HepG2 (cell line): Measurements from ENCODE around the gene UPB1. TPM values are rescaled to one million over a fixed set of nuclear protein-coding genes. Genes with fewer than 3 reads are reported as not detected.

Experiments
- BRD4 ChIP-seq: sonication (generic); formaldehyde crosslinking; IDR thresholded peaks from 2 replicates; pipeline ENCODE4 v1.4.0; 2020; ENCODE audit warnings: missing genetic modification reagents
- ELF3 ChIP-seq: IDR thresholded peaks from 2 replicates; pipeline ENCODE4 v1.6.1; 2016; ENCODE audit warnings: missing genetic modification reagents, missing compliant biosample characterization
- GATAD2A ChIP-seq: IDR thresholded peaks from 2 replicates; pipeline ENCODE4 v1.6.1; 2016
- HDAC1 ChIP-seq: sonication (generic); formaldehyde crosslinking; IDR thresholded peaks from 2 replicates; pipeline ENCODE4 v1.5.1; 2020; ENCODE audit warnings: mild to moderate bottlenecking, missing genetic modification reagents
- HES4 ChIP-seq: sonication (generic); formaldehyde crosslinking; IDR thresholded peaks from 2 replicates; pipeline ENCODE4 v1.9.0; 2021; ENCODE audit warnings: mild to moderate bottlenecking, missing genetic modification reagents, borderline replicate concordance
- HMG20B ChIP-seq: conservative IDR thresholded peaks from 2 replicates; pipeline ENCODE4 v1.6.1; 2016; ENCODE audit warnings: missing genetic modification reagents, missing compliant biosample characterization
- MAX ChIP-seq: IDR thresholded peaks from 2 replicates; pipeline ENCODE4 v1.6.1; 2012; ENCODE audit warnings: inconsistent platforms
- NAIF1 ChIP-seq: sonication (generic); formaldehyde crosslinking; IDR thresholded peaks from 2 replicates; pipeline ENCODE4 v1.5.0; 2020; ENCODE audit warnings: mild to moderate bottlenecking, missing genetic modification reagents, borderline replicate concordance
- NFYB ChIP-seq: sonication (generic); formaldehyde crosslinking; IDR thresholded peaks from 2 replicates; pipeline ENCODE4 v1.4.0; 2020; ENCODE audit warnings: missing genetic modification reagents
- NR2C2 ChIP-seq: sonication (generic); formaldehyde crosslinking; IDR thresholded peaks from 2 replicates; pipeline ENCODE4 v1.4.0; 2020; ENCODE audit warnings: missing genetic modification reagents, mild to moderate bottlenecking, moderate library complexity, borderline replicate concordance
- NR2F6 ChIP-seq, 2 experiments: IDR thresholded peaks; 2 replicates each; pipeline ENCODE4 v1.6.1; 2016; ENCODE audit warnings: antibody characterized with exemption in 1 of 2, mild to moderate bottlenecking in 1 of 2
- NRL ChIP-seq: sonication (generic); formaldehyde crosslinking; IDR thresholded peaks from 2 replicates; pipeline ENCODE4 v1.5.0; 2020; ENCODE audit warnings: missing genetic modification reagents, mild to moderate bottlenecking, moderate library complexity, borderline replicate concordance
- REST ChIP-seq, 2 experiments: IDR thresholded peaks; 2 replicates each; pipeline ENCODE4 v1.6.1; 2011 to 2012; ENCODE audit warnings: low read length in 2 of 2, borderline replicate concordance in 1 of 2, low read depth in 1 of 2, mild to moderate bottlenecking in 1 of 2, moderate library complexity in 1 of 2
- ZMYM3 ChIP-seq: sonication (generic); formaldehyde crosslinking; IDR thresholded peaks from 2 replicates; pipeline ENCODE4 v1.5.1; 2020; ENCODE audit warnings: mild to moderate bottlenecking, missing genetic modification reagents
- ZNF652 ChIP-seq: IDR thresholded peaks from 2 replicates; pipeline ENCODE4 v1.6.1; 2016; ENCODE audit warnings: low read depth, borderline replicate concordance
- ZNF724P ChIP-seq: sonication (generic); formaldehyde crosslinking; IDR thresholded peaks from 2 replicates; pipeline ENCODE4 v1.8.0; 2022; ENCODE audit warnings: missing genetic modification reagents, borderline replicate concordance
- ZNF784 ChIP-seq: sonication (generic); formaldehyde crosslinking; IDR thresholded peaks from 2 replicates; pipeline ENCODE4 v1.5.1; 2020; ENCODE audit warnings: missing genetic modification reagents, mild to moderate bottlenecking, borderline replicate concordance
- ZNF790 ChIP-seq: sonication (generic); formaldehyde crosslinking; IDR thresholded peaks from 2 replicates; pipeline ENCODE4 v1.8.0; 2022; ENCODE audit warnings: missing genetic modification reagents, mild to moderate bottlenecking, borderline replicate concordance
- polyA plus RNA-seq, 8 experiments: library from polyadenylated mRNA; depleted of rRNA in 3 of 8; stranded (reverse) in 7 of 8; unstranded in 1 of 8; fragments of >200 nt; fragmentation: Illumina TruSeq in 4 of 8; extraction: Trizol in 4 of 8; gene quantifications; 2 replicates each; pipeline versions ENCODE4 v1.2.1 to v1.2.3, GENCODE V29; 2011 to 2016; ENCODE audit warnings: low read depth in 4 of 8, missing spikeins in 1 of 8, mixed read lengths in 1 of 8; ENCODE audit not compliant: insufficient read depth in 1 of 8
- total RNA-seq, 5 experiments: library from RNA; depleted of rRNA; stranded (reverse); fragments of >200 nt; fragmentation: Illumina TruSeq; extraction: Trizol; gene quantifications; 2 replicates each; pipeline ENCODE4 v1.2.3, GENCODE V29; 2016; ENCODE audit warnings: low read depth in 1 of 5
- TF ChIP-seq, protein P1 (sequence below), 2 experiments: fragments of 450-650 bp in 1 of 2; sonication (generic) in 1 of 2; formaldehyde crosslinking; IDR thresholded peaks; 2 replicates each; pipeline versions ENCODE4 v1.5.0 to v1.8.0; 2020 to 2022; ENCODE audit warnings: mild to moderate bottlenecking in 1 of 2, missing genetic modification reagents in 1 of 2
- TF ChIP-seq, protein P2 (sequence below): sonication (generic); formaldehyde crosslinking; IDR thresholded peaks from 2 replicates; pipeline ENCODE4 v1.4.0; 2020; ENCODE audit warnings: mild to moderate bottlenecking, low read depth, missing genetic modification reagents

Gene UPB1
- total and polyA plus RNA-seq, 2 of the 13 experiments (the other 11 are each of a cell fraction or from before 2014, with no cell fraction given), result 0.38 to 1.2 TPM

DNA sequence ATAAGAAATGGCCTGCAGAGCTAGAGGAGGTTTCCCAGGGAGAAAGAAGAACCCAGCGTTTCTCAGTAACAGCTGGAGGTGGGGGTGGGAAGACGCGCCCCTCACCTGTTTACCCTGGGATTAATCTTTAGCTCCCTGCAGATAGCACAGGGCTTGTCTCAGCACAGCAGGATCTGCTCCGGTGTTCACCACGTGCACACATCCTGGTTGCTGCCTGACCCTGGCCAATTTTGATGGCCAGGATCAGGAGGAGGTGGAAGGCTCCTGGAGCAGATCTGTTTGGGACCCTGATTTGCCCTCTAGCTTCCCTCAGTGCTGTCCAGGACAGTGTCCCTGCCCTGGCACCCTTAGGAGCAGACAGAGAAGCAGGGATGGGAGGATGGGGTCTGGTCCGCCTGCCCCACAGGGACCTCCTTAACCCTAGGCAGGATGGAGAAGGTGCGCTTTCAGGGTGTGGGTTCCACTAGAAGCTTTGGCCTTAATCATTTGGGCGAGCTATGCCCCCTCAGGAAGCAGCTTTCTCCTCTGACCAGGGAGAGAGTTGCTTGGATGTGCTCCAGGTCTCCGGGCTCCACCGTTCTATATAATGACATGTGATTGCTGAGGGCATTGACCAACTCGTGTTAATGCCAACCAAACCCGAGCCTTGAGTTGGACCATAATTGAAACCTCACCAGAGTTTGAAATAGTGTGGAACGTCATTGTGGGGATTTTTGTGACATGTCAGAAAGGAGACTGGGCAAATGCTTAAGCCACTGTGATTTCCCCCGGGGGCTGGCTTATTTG is 19.3 kb downstream of the UPB1 start (continued):
- TF ChIP-seq REST (IDR thresholded peaks at IDR 0.05; ENCODE audit: borderline replicate concordance in 1 of 2, low read depth in 1 of 2, low read length in 2 of 2) (peak in 1 of 2 experiments; percentile 24; a peak in 1 of 4 replicates), HMG20B (CRISPR knock-in tag) (peak; percentile 83; the same call in 1 of the 2 replicates), NR2F6 (IDR thresholded peaks at IDR 0.05) (peak; percentile 83), NR2F6 (CRISPR knock-in tag; IDR thresholded peaks at IDR 0.05) (peak; percentile 95), ZNF724P (CRISPR knock-in tag) (peak; percentile 96), ZNF790 (CRISPR knock-in tag) (peak; percentile 98; the same call in 1 of the 2 replicates), HDAC1 (CRISPR knock-in tag) (peak; percentile 91), ZNF784 (CRISPR knock-in tag) (peak; percentile 94; the same call in 1 of the 2 replicates), HES4 (peak; percentile 96), GATAD2A (CRISPR knock-in tag) (peak; percentile 98), MAX (peak; percentile 100), ZNF652 (peak; percentile 78), NRL (CRISPR knock-in tag) (peak; percentile 95), NFYB (CRISPR knock-in tag) (no peak; the same call in 1 of the 2 replicates), ELF3 (CRISPR knock-in tag) (peak; percentile 97), BRD4 (CRISPR knock-in tag) (peak; percentile 97; the same call in 1 of the 2 replicates), NAIF1 (CRISPR knock-in tag) (peak; percentile 93), NR2C2 (CRISPR knock-in tag) (peak; percentile 78), ZMYM3 (peak; percentile 92)
- TF ChIP-seq, protein P1, sequence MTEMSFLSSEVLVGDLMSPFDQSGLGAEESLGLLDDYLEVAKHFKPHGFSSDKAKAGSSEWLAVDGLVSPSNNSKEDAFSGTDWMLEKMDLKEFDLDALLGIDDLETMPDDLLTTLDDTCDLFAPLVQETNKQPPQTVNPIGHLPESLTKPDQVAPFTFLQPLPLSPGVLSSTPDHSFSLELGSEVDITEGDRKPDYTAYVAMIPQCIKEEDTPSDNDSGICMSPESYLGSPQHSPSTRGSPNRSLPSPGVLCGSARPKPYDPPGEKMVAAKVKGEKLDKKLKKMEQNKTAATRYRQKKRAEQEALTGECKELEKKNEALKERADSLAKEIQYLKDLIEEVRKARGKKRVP (CRISPR knock-in tag; IDR thresholded peaks at IDR 0.05), result peak in 1 of 2 experiments; percentile 74; a peak in 2 of 4 replicates
- TF ChIP-seq, protein P2, sequence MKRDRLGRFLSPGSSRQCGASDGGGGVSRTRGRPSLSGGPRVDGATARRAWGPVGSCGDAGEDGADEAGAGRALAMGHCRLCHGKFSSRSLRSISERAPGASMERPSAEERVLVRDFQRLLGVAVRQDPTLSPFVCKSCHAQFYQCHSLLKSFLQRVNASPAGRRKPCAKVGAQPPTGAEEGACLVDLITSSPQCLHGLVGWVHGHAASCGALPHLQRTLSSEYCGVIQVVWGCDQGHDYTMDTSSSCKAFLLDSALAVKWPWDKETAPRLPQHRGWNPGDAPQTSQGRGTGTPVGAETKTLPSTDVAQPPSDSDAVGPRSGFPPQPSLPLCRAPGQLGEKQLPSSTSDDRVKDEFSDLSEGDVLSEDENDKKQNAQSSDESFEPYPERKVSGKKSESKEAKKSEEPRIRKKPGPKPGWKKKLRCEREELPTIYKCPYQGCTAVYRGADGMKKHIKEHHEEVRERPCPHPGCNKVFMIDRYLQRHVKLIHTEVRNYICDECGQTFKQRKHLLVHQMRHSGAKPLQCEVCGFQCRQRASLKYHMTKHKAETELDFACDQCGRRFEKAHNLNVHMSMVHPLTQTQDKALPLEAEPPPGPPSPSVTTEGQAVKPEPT, result peak; percentile 97
